C4-2B (cell line): ENCODE data around the gene PPIL1.

ENCODE experiments used
- ZFX ChIP-seq: fragments of 450-650 bp; IDR thresholded peaks from 2 replicates; pipeline ENCODE4 v1.6.1; 2017
- TF ChIP-seq, protein P1 (sequence below): fragments of 450-650 bp; conservative IDR thresholded peaks from 2 replicates; pipeline ENCODE4 v1.5.1; 2017; ENCODE audit warnings: mild to moderate bottlenecking

DNA sequence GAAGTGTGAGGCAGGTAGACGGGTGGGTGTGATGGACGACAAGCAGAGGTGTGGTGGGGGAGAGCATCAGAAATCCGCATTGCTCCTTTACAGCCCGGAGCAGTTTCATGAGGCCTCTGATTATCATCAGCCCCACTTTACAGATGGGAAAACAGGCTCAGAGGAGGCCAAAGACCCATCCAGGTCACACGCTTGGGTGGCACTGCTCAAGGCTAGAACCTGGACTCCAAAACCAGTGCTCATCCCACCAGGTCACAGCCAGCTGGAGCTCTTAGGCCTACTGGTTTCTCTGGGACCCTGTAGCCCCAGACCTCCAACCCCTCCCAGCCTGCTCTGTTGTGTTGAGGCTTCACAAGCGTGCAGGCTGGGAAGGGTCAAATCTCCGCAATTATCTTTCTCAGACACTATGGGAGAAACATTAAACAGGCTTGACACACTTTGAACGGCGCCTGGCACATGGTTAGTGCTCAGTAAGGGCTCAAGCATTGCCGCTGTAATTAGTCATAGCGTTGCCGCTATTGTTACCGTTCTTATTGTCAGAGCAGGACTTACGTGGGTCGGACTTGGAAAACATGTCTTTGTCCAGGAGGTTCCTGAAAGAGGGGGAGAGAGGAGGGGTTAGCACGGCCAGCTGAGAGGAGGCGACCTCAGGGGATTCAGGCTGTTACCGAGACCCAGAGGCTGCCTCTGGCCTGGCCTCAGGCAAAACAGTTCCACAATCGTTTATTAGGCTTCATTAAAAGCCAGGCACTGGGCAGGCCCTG lies 51.9 kb downstream of the PPIL1 start:
- TF ChIP-seq, protein P1, sequence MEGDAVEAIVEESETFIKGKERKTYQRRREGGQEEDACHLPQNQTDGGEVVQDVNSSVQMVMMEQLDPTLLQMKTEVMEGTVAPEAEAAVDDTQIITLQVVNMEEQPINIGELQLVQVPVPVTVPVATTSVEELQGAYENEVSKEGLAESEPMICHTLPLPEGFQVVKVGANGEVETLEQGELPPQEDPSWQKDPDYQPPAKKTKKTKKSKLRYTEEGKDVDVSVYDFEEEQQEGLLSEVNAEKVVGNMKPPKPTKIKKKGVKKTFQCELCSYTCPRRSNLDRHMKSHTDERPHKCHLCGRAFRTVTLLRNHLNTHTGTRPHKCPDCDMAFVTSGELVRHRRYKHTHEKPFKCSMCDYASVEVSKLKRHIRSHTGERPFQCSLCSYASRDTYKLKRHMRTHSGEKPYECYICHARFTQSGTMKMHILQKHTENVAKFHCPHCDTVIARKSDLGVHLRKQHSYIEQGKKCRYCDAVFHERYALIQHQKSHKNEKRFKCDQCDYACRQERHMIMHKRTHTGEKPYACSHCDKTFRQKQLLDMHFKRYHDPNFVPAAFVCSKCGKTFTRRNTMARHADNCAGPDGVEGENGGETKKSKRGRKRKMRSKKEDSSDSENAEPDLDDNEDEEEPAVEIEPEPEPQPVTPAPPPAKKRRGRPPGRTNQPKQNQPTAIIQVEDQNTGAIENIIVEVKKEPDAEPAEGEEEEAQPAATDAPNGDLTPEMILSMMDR = no peak
- TF ChIP-seq ZFX = no peak
